H9 (cell line): Measurements from ENCODE around the gene CD7. TPM values are rescaled to one million over a fixed set of nuclear protein-coding genes. Genes with fewer than 3 reads are reported as not detected.

Source experiments
- DNase-seq: peaks from one replicate; pipeline ENCODE4 v3.0.0-alpha.2; 2017
- H2AFZ ChIP-seq: one replicate; pipeline ENCODE4 v1.6.1; 2013; ENCODE audit warnings: mild to moderate bottlenecking, low read length, control low read depth, moderate library complexity
- H2AK5ac ChIP-seq: 2 replicates; pipeline ENCODE4 v1.6.1; 2013; ENCODE audit warnings: low read length, control low read depth, mixed read lengths; ENCODE audit not compliant: insufficient read length
- H2BK120ac ChIP-seq: one replicate; pipeline ENCODE4 v1.6.1; 2013; ENCODE audit warnings: low read depth, mild to moderate bottlenecking, low read length, control low read depth, inconsistent platforms; ENCODE audit not compliant: poor library complexity, severe bottlenecking
- H2BK12ac ChIP-seq: 2 replicates; pipeline ENCODE4 v1.6.1; 2013; ENCODE audit warnings: low read length, control low read depth, mixed read lengths, low read depth; ENCODE audit not compliant: insufficient read length
- H2BK15ac ChIP-seq: 2 replicates; pipeline ENCODE4 v1.6.1; 2013; ENCODE audit warnings: low read depth, low read length, control low read depth
- H2BK20ac ChIP-seq: one replicate; pipeline ENCODE4 v1.6.1; 2013; ENCODE audit warnings: low read depth, mild to moderate bottlenecking, low read length, control low read depth, inconsistent platforms; ENCODE audit not compliant: poor library complexity, severe bottlenecking
- H2BK5ac ChIP-seq: 2 replicates; pipeline ENCODE4 v1.6.1; 2013; ENCODE audit warnings: low read length, control low read depth, mixed read lengths; ENCODE audit not compliant: insufficient read length
- H3K14ac ChIP-seq: 2 replicates; pipeline ENCODE4 v1.6.1; 2013; ENCODE audit warnings: low read length, control low read depth; ENCODE audit not compliant: insufficient read depth
- H3K18ac ChIP-seq: 2 replicates; pipeline ENCODE4 v1.6.1; 2013; ENCODE audit warnings: low read depth, mild to moderate bottlenecking, mixed read lengths, low read length, control low read depth; ENCODE audit not compliant: insufficient read length
- H3K23ac ChIP-seq: 2 replicates; pipeline ENCODE4 v1.6.1; 2013; ENCODE audit warnings: low read length, control low read depth, mixed read lengths, low read depth; ENCODE audit not compliant: insufficient read length
- H3K23me2 ChIP-seq: 2 replicates; pipeline ENCODE4 v1.6.1; 2013; ENCODE audit warnings: low read depth, mild to moderate bottlenecking, mixed read lengths, low read length, control low read depth; ENCODE audit not compliant: insufficient read length, poor library complexity, severe bottlenecking
- H3K27ac ChIP-seq: 2 replicates; pipeline ENCODE4 v1.5.1; 2013; ENCODE audit warnings: low read length, control low read depth, mixed read lengths, low read depth; ENCODE audit not compliant: insufficient read length
- H3K27me3 ChIP-seq: 2 replicates; pipeline ENCODE4 v1.6.1; 2013; ENCODE audit warnings: low read length, control low read depth, inconsistent platforms; ENCODE audit not compliant: insufficient read depth
- H3K4ac ChIP-seq: 2 replicates; pipeline ENCODE4 v1.6.1; 2013; ENCODE audit warnings: low read depth, mild to moderate bottlenecking, control low read depth, inconsistent platforms, low read length, moderate library complexity
- H3K4me1 ChIP-seq: 2 replicates; pipeline ENCODE4 v1.6.1; 2013; ENCODE audit warnings: low read length, control low read depth, inconsistent platforms; ENCODE audit not compliant: insufficient read depth
- H3K4me2 ChIP-seq: 2 replicates; pipeline ENCODE4 v1.6.1; 2013; ENCODE audit warnings: low read length, control low read depth, mixed read lengths; ENCODE audit not compliant: insufficient read length, insufficient read depth
- H3K56ac ChIP-seq: 2 replicates; pipeline ENCODE4 v1.6.1; 2013; ENCODE audit warnings: low read depth, mild to moderate bottlenecking, mixed read lengths, low read length, control low read depth; ENCODE audit not compliant: insufficient read length
- H3K79me1 ChIP-seq: 2 replicates; pipeline ENCODE4 v1.6.1; 2013; ENCODE audit warnings: low read depth, mild to moderate bottlenecking, moderate library complexity, low read length, control low read depth, inconsistent platforms; ENCODE audit not compliant: insufficient read depth, poor library complexity, severe bottlenecking
- H3K79me2 ChIP-seq: 2 replicates; pipeline ENCODE4 v1.6.1; 2013; ENCODE audit warnings: low read length, control low read depth, inconsistent platforms; ENCODE audit not compliant: insufficient read depth
- H3K9ac ChIP-seq: 2 replicates; pipeline ENCODE4 v1.6.1; 2013; ENCODE audit warnings: low read length, control low read depth, mixed read lengths; ENCODE audit not compliant: insufficient read length; ENCODE audit errors: extremely low read depth
- H3K9me3 ChIP-seq: one replicate; pipeline ENCODE4 v1.6.1; 2013; ENCODE audit warnings: low read depth, low read length, inconsistent platforms; ENCODE audit not compliant: control insufficient read depth
- H3T11ph ChIP-seq: one replicate; pipeline ENCODE4 v1.6.1; 2013; ENCODE audit warnings: mild to moderate bottlenecking, low read length, control low read depth, inconsistent platforms
- H4K20me1 ChIP-seq: one replicate; pipeline ENCODE4 v1.6.1; 2013; ENCODE audit not compliant: control insufficient read depth, insufficient read length, insufficient read depth
- H4K5ac ChIP-seq: 2 replicates; pipeline ENCODE4 v1.6.1; 2013; ENCODE audit warnings: low read depth, mild to moderate bottlenecking, mixed read lengths, low read length, control low read depth; ENCODE audit not compliant: insufficient read length
- H4K8ac ChIP-seq: replicated peaks from 2 replicates; pipeline ENCODE4 v1.6.1; 2013; ENCODE audit warnings: low read length, control low read depth, mixed read lengths, low read depth; ENCODE audit not compliant: insufficient read length
- H4K91ac ChIP-seq: 2 replicates; pipeline ENCODE4 v1.6.1; 2013; ENCODE audit warnings: low read depth, mild to moderate bottlenecking, moderate library complexity, mixed read lengths, low read length, control low read depth; ENCODE audit not compliant: insufficient read length
- H3K27ac Mint-ChIP-seq, 3 experiments: 2 replicates in 2 of 3; 3 replicates in 1 of 3; pipeline ENCODE4 v1.8.0; 2020 to 2021; ENCODE audit warnings: mixed read lengths in 3 of 3, mild to moderate bottlenecking in 1 of 3, moderate library complexity in 1 of 3
- H3K27me3 Mint-ChIP-seq: 2 replicates; pipeline ENCODE4 v1.8.0; 2021; ENCODE audit warnings: low read depth, mild to moderate bottlenecking, moderate library complexity, mixed read lengths
- H3K36me3 Mint-ChIP-seq, 3 experiments: 2 replicates in 2 of 3; 3 replicates in 1 of 3; pipeline ENCODE4 v1.8.0; 2020 to 2021; ENCODE audit warnings: low read depth in 3 of 3, mixed read lengths in 3 of 3; ENCODE audit not compliant: insufficient read depth in 1 of 3
- H3K4me1 Mint-ChIP-seq, 2 experiments: 2 replicates each; pipeline ENCODE4 v1.8.0; 2020; ENCODE audit warnings: mixed read lengths in 2 of 2
- H3K4me3 Mint-ChIP-seq, 2 experiments: 2 replicates in 1 of 2; 3 replicates in 1 of 2; pipeline ENCODE4 v1.8.0; 2020 to 2021; ENCODE audit warnings: mild to moderate bottlenecking in 2 of 2, mixed read lengths in 2 of 2, moderate library complexity in 1 of 2
- H3K9me3 Mint-ChIP-seq, 2 experiments: 2 replicates in 1 of 2; 3 replicates in 1 of 2; pipeline ENCODE4 v1.8.0; 2020; ENCODE audit warnings: mild to moderate bottlenecking in 2 of 2, mixed read lengths in 2 of 2, moderate library complexity in 1 of 2
- WGBS: extraction: QIAGEN DNeasy Blood & Tissue Kit; methylation state at CpG from one replicate; pipeline ENCODE4 v1.1.7; 2013; ENCODE audit warnings: missing lambda C conversion rate, low lambda C conversion rate, mixed read lengths; ENCODE audit not compliant: insufficient read length; ENCODE audit errors: extremely low coverage; 5-methylcytosine and 5-hydroxymethylcytosine counted together
- total RNA-seq: library from RNA; stranded (reverse); gene quantifications from 2 replicates; pipeline ENCODE4 v1.2.1, GENCODE V29; 2021
- TF ChIP-seq, protein P1 (sequence below): fragments of 200-600 bp; sonication (generic); conservative IDR thresholded peaks from 3 replicates; pipeline ENCODE4 v1.8.0; 2021; ENCODE audit warnings: antibody characterized with exemption, mild to moderate bottlenecking

The CD7 gene
- total RNA-seq, 1 experiment from 2014 or later, result 0.35 TPM

DNA sequence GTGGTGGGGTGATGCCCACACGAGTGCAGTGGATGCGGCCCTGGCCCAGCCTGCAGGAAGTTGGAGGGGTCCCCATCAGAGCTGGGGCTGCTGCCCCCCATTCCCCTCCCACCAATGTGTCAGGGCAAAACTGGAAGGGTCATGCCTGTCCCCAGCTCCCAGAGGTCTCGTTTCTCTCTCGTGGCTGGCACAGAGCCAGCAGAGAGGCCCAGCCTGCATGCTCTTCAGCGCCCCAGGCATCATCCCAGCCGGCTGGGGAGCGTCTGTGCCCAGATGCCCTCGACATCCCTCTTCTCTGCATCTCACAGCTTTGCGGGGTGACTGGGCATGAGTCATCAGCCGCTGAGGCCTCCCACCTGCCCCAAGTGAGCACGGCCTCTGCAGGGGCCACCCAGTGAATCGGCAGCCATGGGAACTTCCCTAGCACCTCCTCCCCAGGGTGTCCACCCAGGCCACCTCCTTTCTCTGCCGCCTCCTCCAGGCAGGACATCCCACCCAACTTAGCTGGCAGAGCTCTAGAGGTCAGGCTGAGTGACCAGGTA is 34.1 kb downstream of the CD7 start:
- no peaks in the 10 kb centered on the region for H3K9me3 ChIP-seq
- WGBS, result no CpG with 5 or more reads among the region's 13 CpGs
- TF ChIP-seq, protein P1, sequence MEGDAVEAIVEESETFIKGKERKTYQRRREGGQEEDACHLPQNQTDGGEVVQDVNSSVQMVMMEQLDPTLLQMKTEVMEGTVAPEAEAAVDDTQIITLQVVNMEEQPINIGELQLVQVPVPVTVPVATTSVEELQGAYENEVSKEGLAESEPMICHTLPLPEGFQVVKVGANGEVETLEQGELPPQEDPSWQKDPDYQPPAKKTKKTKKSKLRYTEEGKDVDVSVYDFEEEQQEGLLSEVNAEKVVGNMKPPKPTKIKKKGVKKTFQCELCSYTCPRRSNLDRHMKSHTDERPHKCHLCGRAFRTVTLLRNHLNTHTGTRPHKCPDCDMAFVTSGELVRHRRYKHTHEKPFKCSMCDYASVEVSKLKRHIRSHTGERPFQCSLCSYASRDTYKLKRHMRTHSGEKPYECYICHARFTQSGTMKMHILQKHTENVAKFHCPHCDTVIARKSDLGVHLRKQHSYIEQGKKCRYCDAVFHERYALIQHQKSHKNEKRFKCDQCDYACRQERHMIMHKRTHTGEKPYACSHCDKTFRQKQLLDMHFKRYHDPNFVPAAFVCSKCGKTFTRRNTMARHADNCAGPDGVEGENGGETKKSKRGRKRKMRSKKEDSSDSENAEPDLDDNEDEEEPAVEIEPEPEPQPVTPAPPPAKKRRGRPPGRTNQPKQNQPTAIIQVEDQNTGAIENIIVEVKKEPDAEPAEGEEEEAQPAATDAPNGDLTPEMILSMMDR, result no peak
- no peak overlapping the region for H2BK120ac ChIP-seq
- H3K56ac ChIP-seq, result no peak overlapping the region
- no peak overlapping the region; a peak in 1 of 5 replicates for H3K4me3 Mint-ChIP-seq
- no peak overlapping the region; the same call in 1 of the 2 replicates for H3K14ac ChIP-seq
- no peaks in the 10 kb centered on the region for H3K23me2 ChIP-seq
- no peak for DNase-seq
- no peak overlapping the region for H2AFZ ChIP-seq
- H2BK5ac ChIP-seq, result no peak overlapping the region
- H3K4me1 Mint-ChIP-seq, result peaks cover 14 to 27% of the 10 kb centered on the region in 2 experiments
- no peak overlapping the region for H3T11ph ChIP-seq
- no peak overlapping the region for H3K4me2 ChIP-seq
- H3K9me3 Mint-ChIP-seq, result peaks cover 0 to 10% of the 10 kb centered on the region in 2 experiments; a peak in 3 of 5 replicates
- H2BK12ac ChIP-seq, result no peak overlapping the region
- peaks cover under 1% of the 10 kb centered on the region; the same call in 1 of the 2 replicates for H3K4me1 ChIP-seq
- no peak overlapping the region for H3K27ac ChIP-seq
- H3K27me3 Mint-ChIP-seq, result peaks cover 17% of the 10 kb centered on the region
- H3K27me3 ChIP-seq, result no peaks in the 10 kb centered on the region
- H3K27ac Mint-ChIP-seq, result no peak overlapping the region
- H3K9ac ChIP-seq, result no peak overlapping the region
- no peak overlapping the region for H2AK5ac ChIP-seq
- no peak overlapping the region for H4K5ac ChIP-seq
- no peaks in the 10 kb centered on the region for H3K79me1 ChIP-seq
- no peak overlapping the region for H3K23ac ChIP-seq
- no peak overlapping the region for H2BK15ac ChIP-seq
- no peak overlapping the region for H4K8ac ChIP-seq
- no peak overlapping the region for H2BK20ac ChIP-seq
- H4K20me1 ChIP-seq, result peaks cover 4% of the 10 kb centered on the region
- no peak overlapping the region for H3K18ac ChIP-seq
- H3K79me2 ChIP-seq, result no peaks in the 10 kb centered on the region
- H3K36me3 Mint-ChIP-seq, result no peaks in the 10 kb centered on the region
- H4K91ac ChIP-seq, result no peak overlapping the region
- no peak overlapping the region for H3K4ac ChIP-seq
